ENCODE results near the gene COX8C.
"Not testable (repeated sequence)": the region's sequence is repeated elsewhere in the genome, so short reads cannot be mapped to it uniquely, and the experiment has no call there.

COX8C gene

GRCh38 chr14:93375673-93376156 lies 28.7 kb downstream of the COX8C start:
- no peak for DNase-seq

- no peak for DNase-seq
Measured at GRCh38 chr14:93379831-93380230, 32.8 kb downstream of the COX8C start.

DNA sequence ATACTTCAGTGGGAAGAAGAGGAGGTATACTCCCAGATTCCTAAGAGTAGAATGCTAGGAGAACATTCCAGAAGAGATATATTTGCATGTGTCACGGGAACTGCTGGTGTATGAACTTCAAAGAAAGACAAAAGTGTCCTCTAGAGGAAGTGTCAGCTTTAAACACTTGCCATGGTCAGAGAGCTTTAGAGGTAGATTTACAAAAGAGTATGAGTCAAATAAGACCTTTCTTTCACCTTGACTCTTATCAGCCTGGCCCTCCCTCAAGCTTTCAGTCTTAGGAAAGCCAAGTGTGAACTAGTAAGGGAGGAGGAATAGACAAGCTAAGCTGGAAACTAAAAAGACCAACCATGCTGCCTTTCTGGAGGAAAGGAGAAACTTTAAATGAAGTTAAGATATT lies 34.7 kb downstream of the COX8C start:
- no peak for DNase-seq

- not testable (repeated sequence) for DNase-seq
Measured at GRCh38 chr14:93384256-93384655, 37.3 kb downstream of the COX8C start.

DNA sequence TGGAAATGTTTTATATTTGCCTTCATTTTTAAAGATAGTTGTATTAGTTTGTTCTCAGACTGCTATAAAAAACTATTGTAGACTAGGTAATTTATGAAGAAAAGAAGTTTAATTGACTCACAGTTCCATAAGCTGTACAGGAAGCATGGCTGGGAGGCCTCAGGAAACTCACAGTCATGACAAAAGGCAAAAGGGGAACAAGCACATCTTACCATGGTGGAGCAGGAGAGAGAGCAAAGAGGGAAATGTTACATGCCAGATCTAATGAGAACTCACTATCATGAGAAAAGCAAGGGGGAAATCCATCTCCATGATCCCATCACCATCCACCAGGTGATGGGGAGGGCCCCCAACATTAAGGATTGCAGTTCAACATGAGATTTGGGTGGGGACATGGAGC lies 48.2 kb downstream of the COX8C start:
- no peak for DNase-seq

GRCh38 chr14:93396456-93396855 lies 49.5 kb downstream of the COX8C start:
- no peak for DNase-seq
